Dendritic cell treated with granulocyte-macrophage colony-stimulating factor and Interleukin-4, amounts not matched to agents 40 ng/mL and 50 ng/mL, for 4 days (primary cell): ENCODE measurements around the gene PDLIM1.

Experiments
- H3K27ac Mint-ChIP-seq: one replicate; pipeline ENCODE4 v1.8.0; 2022; ENCODE audit warnings: mild to moderate bottlenecking, mixed read lengths
- H3K27me3 Mint-ChIP-seq: one replicate; pipeline ENCODE4 v1.8.0; 2022; ENCODE audit warnings: mild to moderate bottlenecking, mixed read lengths
- H3K36me3 Mint-ChIP-seq: one replicate; pipeline ENCODE4 v1.8.0; 2022; ENCODE audit warnings: low read depth, mixed read lengths
- H3K4me1 Mint-ChIP-seq: one replicate; pipeline ENCODE4 v1.8.0; 2022; ENCODE audit warnings: low read depth, mixed read lengths
- H3K4me3 Mint-ChIP-seq: one replicate; pipeline ENCODE4 v1.8.0; 2022; ENCODE audit warnings: mild to moderate bottlenecking, moderate library complexity, mixed read lengths
- H3K9me3 Mint-ChIP-seq: one replicate; pipeline ENCODE4 v1.8.0; 2022; ENCODE audit warnings: mixed read lengths
- intact Hi-C: fragments of 100-400 bp; cut with micrococcal nuclease; formaldehyde crosslinking; loops from one replicate; pipeline ENCODE4 v1.15.0; 2022

Gene PDLIM1

DNA sequence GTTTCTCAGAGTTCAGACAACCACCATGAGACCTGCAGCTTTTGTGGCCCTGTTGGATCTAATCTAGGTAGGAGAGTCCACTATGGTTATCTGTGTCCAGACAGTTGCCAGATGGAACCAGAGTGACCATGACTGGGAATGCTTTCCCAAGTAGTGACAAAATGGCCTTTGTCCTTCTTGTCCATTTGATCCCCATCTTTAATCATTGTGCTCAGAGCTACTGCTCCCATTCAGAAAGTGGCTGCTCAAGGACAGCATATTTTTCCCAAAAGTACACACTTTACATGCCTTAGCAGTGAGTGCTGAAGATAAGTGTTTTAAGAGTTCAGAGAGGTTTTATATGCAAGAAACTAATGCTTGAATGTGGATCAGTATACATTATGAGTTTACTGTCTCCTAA is 102.2 kb downstream of the PDLIM1 start:
- H3K27ac Mint-ChIP-seq: no peak overlapping the region
- intact Hi-C loops: no loop called here

DNA sequence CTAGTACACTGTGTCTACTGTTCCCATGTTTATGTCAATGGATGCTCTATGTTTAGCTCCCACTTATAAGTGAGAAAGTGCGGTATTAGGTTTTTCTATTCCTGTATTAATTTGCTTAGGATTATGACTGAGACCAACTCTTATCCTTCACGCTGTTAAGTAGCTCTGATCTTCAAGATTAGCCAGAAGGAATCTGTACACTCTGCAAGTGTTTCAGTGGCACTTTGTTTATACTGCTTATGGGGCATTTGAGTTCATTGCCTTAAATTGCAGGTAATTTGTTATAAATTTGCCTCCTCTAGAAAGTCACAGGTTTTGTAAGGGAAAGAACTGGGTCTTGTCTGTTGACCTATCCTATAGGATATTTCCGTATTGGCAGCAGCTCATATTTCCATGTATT is 103.2 kb downstream of the PDLIM1 start:
- Mint-ChIP-seq H3K9me3 (no peaks in the 10 kb centered on the region), H3K27ac (no peak overlapping the region), H3K4me3 (no peak overlapping the region), H3K4me1 (peaks cover 5% of the 10 kb centered on the region), H3K36me3 (no peaks in the 10 kb centered on the region), H3K27me3 (peaks cover 18% of the 10 kb centered on the region)
- intact Hi-C loops: no loop called here

More for the DNA sequence above, 102.2 kb downstream of the PDLIM1 start:
- Mint-ChIP-seq H3K36me3 (no peaks in the 10 kb centered on the region), H3K27me3 (peaks cover 14% of the 10 kb centered on the region), H3K4me1 (peaks cover 5% of the 10 kb centered on the region), H3K4me3 (no peak overlapping the region), H3K9me3 (no peaks in the 10 kb centered on the region)
